ENCODE data around the gene VCL.

The VCL gene

GRCh38 chr10:74109452-74109851, 111.5 kb downstream of the VCL start:
- no peak for TF ChIP-seq EGR1 (IDR thresholded peaks at IDR 0.05)
- TF ChIP-seq USF1 (IDR thresholded peaks at IDR 0.05): no peak
- TF ChIP-seq TCF12 (IDR thresholded peaks at IDR 0.05; ENCODE audit: low read depth): no peak
- TF ChIP-seq RAD21 (IDR thresholded peaks at IDR 0.05; ENCODE audit: low read depth): no peak
- no peak for TF ChIP-seq ZBTB7A (IDR thresholded peaks at IDR 0.05; ENCODE audit: low read depth)
- no peak for TF ChIP-seq TEAD4 (IDR thresholded peaks at IDR 0.05)
- no peak for TF ChIP-seq CEBPB (IDR thresholded peaks at IDR 0.05)
- TF ChIP-seq TAF1 (IDR thresholded peaks at IDR 0.05; ENCODE audit: low read depth): no peak

- TF ChIP-seq NFIC (IDR thresholded peaks at IDR 0.05): no peak
- TF ChIP-seq TCF12 (IDR thresholded peaks at IDR 0.05; ENCODE audit: low read depth): no peak
- TF ChIP-seq CEBPB (IDR thresholded peaks at IDR 0.05): no peak
- TF ChIP-seq TAF1 (IDR thresholded peaks at IDR 0.05; ENCODE audit: low read depth): no peak
- TF ChIP-seq FOXM1 (IDR thresholded peaks at IDR 0.05; ENCODE audit: borderline replicate concordance, low read depth): no peak
- no peak for TF ChIP-seq REST (IDR thresholded peaks at IDR 0.05; ENCODE audit: low read depth)
- TF ChIP-seq CREB1 (IDR thresholded peaks at IDR 0.05; ENCODE audit: low read depth): no peak
- no peak for TF ChIP-seq TEAD4 (IDR thresholded peaks at IDR 0.05)
- no peak for TF ChIP-seq MAX (IDR thresholded peaks at IDR 0.05)
- TF ChIP-seq EGR1 (IDR thresholded peaks at IDR 0.05): no peak
- no peak for TF ChIP-seq RAD21 (IDR thresholded peaks at IDR 0.05; ENCODE audit: low read depth)
- no peak for TF ChIP-seq USF1 (IDR thresholded peaks at IDR 0.05)
- no peak for TF ChIP-seq ZBTB7A (IDR thresholded peaks at IDR 0.05; ENCODE audit: low read depth)
- no peak for TF ChIP-seq YY1 (IDR thresholded peaks at IDR 0.05; ENCODE audit: low read depth)
- no peak for TF ChIP-seq EP300 (IDR thresholded peaks at IDR 0.05; ENCODE audit: borderline replicate concordance)
Measured at GRCh38 chr10:74110120-74110519, 112.2 kb downstream of the VCL start.

- TF ChIP-seq CREB1 (IDR thresholded peaks at IDR 0.05; ENCODE audit: low read depth) (no peak), YY1 (IDR thresholded peaks at IDR 0.05; ENCODE audit: low read depth) (no peak), TAF1 (IDR thresholded peaks at IDR 0.05; ENCODE audit: low read depth) (no peak), MAX (IDR thresholded peaks at IDR 0.05) (no peak), NFIC (IDR thresholded peaks at IDR 0.05) (no peak)
Measured at GRCh38 chr10:74111799-74112198, 113.9 kb downstream of the VCL start.

- TF ChIP-seq USF1 (IDR thresholded peaks at IDR 0.05) (no peak), TAF1 (IDR thresholded peaks at IDR 0.05; ENCODE audit: low read depth) (0 out of 2 replicates have a peak, but pooled peaks have one; percentile 13)
Measured at GRCh38 chr10:74113546-74113945, 115.6 kb downstream of the VCL start.

- TF ChIP-seq FOXM1 (IDR thresholded peaks at IDR 0.05; ENCODE audit: borderline replicate concordance, low read depth) (no peak), TEAD4 (IDR thresholded peaks at IDR 0.05) (no peak), CEBPB (IDR thresholded peaks at IDR 0.05) (no peak), YY1 (IDR thresholded peaks at IDR 0.05; ENCODE audit: low read depth) (no peak), TCF12 (IDR thresholded peaks at IDR 0.05; ENCODE audit: low read depth) (no peak), USF1 (IDR thresholded peaks at IDR 0.05) (no peak), REST (IDR thresholded peaks at IDR 0.05; ENCODE audit: low read depth) (no peak), NFIC (IDR thresholded peaks at IDR 0.05) (no peak), ZBTB7A (IDR thresholded peaks at IDR 0.05; ENCODE audit: low read depth) (no peak), EGR1 (IDR thresholded peaks at IDR 0.05) (no peak), EP300 (IDR thresholded peaks at IDR 0.05; ENCODE audit: borderline replicate concordance) (no peak), RAD21 (IDR thresholded peaks at IDR 0.05; ENCODE audit: low read depth) (no peak), CREB1 (IDR thresholded peaks at IDR 0.05; ENCODE audit: low read depth) (no peak), TAF1 (IDR thresholded peaks at IDR 0.05; ENCODE audit: low read depth) (no peak), MAX (IDR thresholded peaks at IDR 0.05) (no peak)
Measured at GRCh38 chr10:74114041-74114448, 116.1 kb downstream of the VCL start.
